ENCODE data around the gene CYP2A7.
"Not testable (repeated sequence)": the region's sequence is repeated elsewhere in the genome, so short reads cannot be mapped to it uniquely, and the experiment has no call there.

CYP2A7 gene

GRCh38 chr19:40838477-40838876 lies 43.6 kb downstream of the CYP2A7 start:
- DNase-seq, result not testable (repeated sequence)

GRCh38 chr19:40836754-40837429 lies 45.1 kb downstream of the CYP2A7 start:
- no peak for DNase-seq

GRCh38 chr19:40833728-40834533 lies 48.1 kb downstream of the CYP2A7 start:
- not testable (repeated sequence) for DNase-seq

- not testable (repeated sequence) for DNase-seq
These were observed 49.6 kb downstream of the CYP2A7 start for GRCh38 chr19:40832431-40832790.

- no peak for DNase-seq
These were observed 50.3 kb downstream of the CYP2A7 start for GRCh38 chr19:40831502-40832430.

GRCh38 chr19:40830741-40831140 lies 51.3 kb downstream of the CYP2A7 start:
- not testable (repeated sequence) for DNase-seq

- DNase-seq, result no peak
These were observed 52.8 kb downstream of the CYP2A7 start for GRCh38 chr19:40829205-40829604.

GRCh38 chr19:40827386-40828247 lies 54.4 kb downstream of the CYP2A7 start:
- DNase-seq, result peak; percentile 16

GRCh38 chr19:40826699-40827385 lies 55.2 kb downstream of the CYP2A7 start:
- peak; percentile 39 for DNase-seq

GRCh38 chr19:40826312-40826698 lies 55.7 kb downstream of the CYP2A7 start:
- not testable (repeated sequence) for DNase-seq

GRCh38 chr19:40825460-40826095 lies 56.5 kb downstream of the CYP2A7 start:
- not testable (repeated sequence) for DNase-seq
